ENCODE measurements around the gene RCSD1. TPM values are rescaled to one million over a fixed set of nuclear protein-coding genes. Genes with fewer than 3 reads are reported as not detected.

RCSD1 gene
- total and polyA plus RNA-seq, 2 donors (not counting 3 experiments of a cell fraction or from before 2014, with no cell fraction given), result 0.08 to 1.00 TPM

GRCh38 chr1:167627865-167628641 lies 2.0 kb upstream of the RCSD1 start:
- BruUV-seq (replicated peaks), result no TSS peak
- H3K36me3 ChIP-seq (ENCODE audit: control insufficient read depth in 2 of 2, extremely low read depth in 1 of 2, insufficient read depth in 2 of 2, low read length in 2 of 2), result no peaks in the 10 kb centered on the region
- no peaks in the 10 kb centered on the region for H3K4me1 ChIP-seq (ENCODE audit: control insufficient read depth, extremely low read depth, insufficient read depth, low read length)
- H4K20me1 ChIP-seq (replicated peaks; ENCODE audit: control insufficient read depth, extremely low read depth, insufficient read depth, low read length), result no peaks in the 10 kb centered on the region
- H3K4me3 ChIP-seq (replicated peaks in 1 of 3; ENCODE audit: insufficient read depth in 1 of 3, low read depth in 1 of 3, low read length in 3 of 3), result no peak overlapping the region
- intact Hi-C loops (cut with micrococcal nuclease), result no loop called here
- H3K4me2 ChIP-seq (ENCODE audit: insufficient read depth, low read length), result no peak overlapping the region
- no peak overlapping the region for H3K27ac ChIP-seq (ENCODE audit: insufficient read depth, low read depth, low read length)
- ChIA-PET POLR2A (no interaction called here), CTCF (no interaction called here)
- FAIRE-seq (no peak), DNase-seq (ENCODE audit: low read depth, low spot score) (no peak)
- no peaks in the 10 kb centered on the region for H3K79me2 ChIP-seq (ENCODE audit: control insufficient read depth, insufficient read depth, low read length)
- TF ChIP-seq FOS (IDR thresholded peaks at IDR 0.05; ENCODE audit: borderline replicate concordance, insufficient read depth, low read length) (no peak), POLR2A (IDR thresholded peaks at IDR 0.05; ENCODE audit: low read depth, low read length) (no peak), JUN (IDR thresholded peaks at IDR 0.05; ENCODE audit: borderline replicate concordance, insufficient read depth, insufficient read length, low read depth) (no peak), EZH2 (IDR thresholded peaks at IDR 0.05; ENCODE audit: borderline replicate concordance, low read depth, low read length, severe bottlenecking) (no peak), GATA2 (IDR thresholded peaks at IDR 0.05; ENCODE audit: insufficient read depth, insufficient read length, low read depth, low read length) (no peak), MYC (IDR thresholded peaks at IDR 0.05; ENCODE audit: low read depth, low read length) (no peak), POLR2AphosphoS5 (IDR thresholded peaks at IDR 0.05; ENCODE audit: insufficient read depth, low read depth, low read length) (no peak), MAX (IDR thresholded peaks at IDR 0.05; ENCODE audit: insufficient read depth, insufficient read length) (no peak), CTCF (IDR thresholded peaks at IDR 0.05; ENCODE audit: extremely low read depth in 1 of 2, insufficient read depth in 1 of 2, low read depth in 1 of 2, low read length in 2 of 2) (no peak)
- no peaks in the 10 kb centered on the region for H3K9me3 ChIP-seq (replicated peaks; ENCODE audit: control insufficient read depth, insufficient read depth, low read length)
- H3K27me3 ChIP-seq (ENCODE audit: control insufficient read depth in 2 of 2, insufficient read depth in 2 of 2, low read length in 2 of 2), result peaks cover 28 to 32% of the 10 kb centered on the region in 2 experiments
- no peak overlapping the region for H2AFZ ChIP-seq (ENCODE audit: low read depth, low read length)
- dilution Hi-C loops (cut with MboI; ENCODE audit: extremely low pct_ligation_motif_present, low sequenced_read_pairs), result no loop called here
- H3K9ac ChIP-seq (replicated peaks; ENCODE audit: extremely low read depth, insufficient read depth, low read length), result no peak overlapping the region
- no peaks in the 10 kb centered on the region for H3K9me1 ChIP-seq (replicated peaks; ENCODE audit: control insufficient read depth, extremely low read depth, insufficient read depth, low read length)
